Thyroid gland (tissue), 4 donors: Measurements from ENCODE around the gene DGKB. TPM values are rescaled to one million over a fixed set of nuclear protein-coding genes. Genes with fewer than 3 reads are reported as not detected.

Experiments
- DNase-seq, 2 donors: peaks; one replicate each; pipeline ENCODE4 v3.0.0-alpha.2; 2019
- H3K27ac ChIP-seq, 3 donors: fragments of 200-600 bp; sonication (generic); 1 replicate in 2 of 3; 2 replicates in 1 of 3; pipeline ENCODE4 v1.5.1; 2016 to 2019; ENCODE audit warnings: mild to moderate bottlenecking in 1 of 3, moderate library complexity in 1 of 3
- H3K27me3 ChIP-seq: fragments of 200-600 bp; sonication (generic); one replicate; pipeline ENCODE4 v1.5.1; 2019
- H3K36me3 ChIP-seq, 2 donors: fragments of 200-600 bp; sonication (generic); one replicate each; pipeline ENCODE4 v1.5.1; 2016 to 2019
- H3K4me1 ChIP-seq, 2 donors: fragments of 200-600 bp; sonication (generic); one replicate each; pipeline ENCODE4 v1.5.1; 2017 to 2019
- H3K4me3 ChIP-seq, 3 donors: fragments of 200-600 bp; sonication (generic); replicated peaks in 1 of 3; 1 replicate in 2 of 3; 2 replicates in 1 of 3; pipeline ENCODE4 v1.5.1; 2016; ENCODE audit warnings: mild to moderate bottlenecking in 1 of 3
- H3K9me3 ChIP-seq: fragments of 200-600 bp; sonication (generic); one replicate; pipeline ENCODE4 v1.5.1; 2017
- CTCF ChIP-seq, 6 experiments: fragments of 200-600 bp in 3 of 6; fragments of 450-650 bp in 3 of 6; sonication (generic) in 3 of 6; IDR thresholded peaks; one replicate each; pipeline ENCODE4 v1.5.1; 2016 to 2019; ENCODE audit warnings: antibody characterized with exemption in 6 of 6, mild to moderate bottlenecking in 2 of 6, inconsistent platforms in 1 of 6, moderate library complexity in 1 of 6
- POLR2A ChIP-seq, 2 donors: fragments of 450-650 bp; IDR thresholded peaks; one replicate each; pipeline ENCODE4 v1.6.1; 2017; ENCODE audit warnings: antibody characterized with exemption in 2 of 2, mild to moderate bottlenecking in 2 of 2, moderate library complexity in 1 of 2
- WGBS, 2 donors: methylation state at CpG; one replicate each; pipeline ENCODE4 v1.1.5; 2017; 5-methylcytosine and 5-hydroxymethylcytosine counted together
- intact Hi-C: fragments of 100-400 bp; cut with DNase I; formaldehyde crosslinking; loops from one replicate; pipeline ENCODE4 v1.15.1; 2023
- total RNA-seq, 4 donors: library from RNA; depleted of rRNA; stranded (reverse); fragments of >200 nt; gene quantifications; one replicate each; pipeline ENCODE4 v1.2.3, GENCODE V29; 2016

Gene DGKB
- total RNA-seq, 4 donors from 2014 or later = 0.11 to 2.1 (median 0.49) TPM; not detected in 1

GRCh38 chr7:14137676-14138075 lies 764.9 kb downstream of the DGKB start:
- intact Hi-C loops = no loop called here
- DNase-seq = no peak
- Histone ChIP-seq H3K36me3 (no peaks in the 10 kb centered on the region), H3K27ac (no peak overlapping the region), H3K4me3 (no peak overlapping the region), H3K4me1 (no peaks in the 10 kb centered on the region), H3K9me3 (no peaks in the 10 kb centered on the region), H3K27me3 (no peaks in the 10 kb centered on the region)
- 85% methylated on average over 2 of the region's 2 CpGs for WGBS, 2 donors
- TF ChIP-seq POLR2A (IDR thresholded peaks at IDR 0.05) (no peak), CTCF (IDR thresholded peaks at IDR 0.05) (no peak)

- DNase-seq = no peak
- intact Hi-C loops = no loop called here
- Histone ChIP-seq H3K27ac (no peak overlapping the region), H3K4me3 (no peak overlapping the region), H3K9me3 (no peaks in the 10 kb centered on the region), H3K36me3 (no peaks in the 10 kb centered on the region), H3K27me3 (no peaks in the 10 kb centered on the region), H3K4me1 (no peaks in the 10 kb centered on the region)
- 70% methylated on average over 1 of the region's 1 CpG for WGBS, 2 donors
- no peak for TF ChIP-seq CTCF (IDR thresholded peaks at IDR 0.05)
- TF ChIP-seq POLR2A (IDR thresholded peaks at IDR 0.05) = no peak
These were observed 768.8 kb downstream of the DGKB start for GRCh38 chr7:14133752-14134151.

- no peak for DNase-seq
- intact Hi-C loops = no loop called here
- Histone ChIP-seq H3K27me3 (no peaks in the 10 kb centered on the region), H3K36me3 (no peaks in the 10 kb centered on the region), H3K4me1 (no peaks in the 10 kb centered on the region), H3K4me3 (no peak overlapping the region), H3K9me3 (no peaks in the 10 kb centered on the region), H3K27ac (no peak overlapping the region)
- TF ChIP-seq CTCF (IDR thresholded peaks at IDR 0.05) = no peak
- TF ChIP-seq POLR2A (IDR thresholded peaks at IDR 0.05) = no peak
- 73 to 81% methylated on average over 3 of the region's 3 CpGs for WGBS, 2 donors
These were observed 776.6 kb downstream of the DGKB start for GRCh38 chr7:14125998-14126397.

- WGBS, 2 donors = 77 to 79% methylated on average over 2 of the region's 2 CpGs
- Histone ChIP-seq H3K4me1 (no peaks in the 10 kb centered on the region), H3K27me3 (no peaks in the 10 kb centered on the region), H3K9me3 (no peaks in the 10 kb centered on the region), H3K4me3 (no peak overlapping the region), H3K36me3 (no peaks in the 10 kb centered on the region), H3K27ac (no peak overlapping the region)
- TF ChIP-seq CTCF (IDR thresholded peaks at IDR 0.05) (no peak), POLR2A (IDR thresholded peaks at IDR 0.05) (no peak)
- intact Hi-C loops = no loop called here
- DNase-seq = no peak
These were observed 777.8 kb downstream of the DGKB start for GRCh38 chr7:14124716-14125115.

GRCh38 chr7:14123923-14124322 lies 778.6 kb downstream of the DGKB start:
- 56 to 64% methylated on average over 1 of the region's 1 CpG for WGBS, 2 donors
- intact Hi-C loops = no loop called here

More at GRCh38 chr7:14123923-14124322, 778.6 kb downstream of the DGKB start:
- no peak for TF ChIP-seq POLR2A (IDR thresholded peaks at IDR 0.05)
- no peak for TF ChIP-seq CTCF (IDR thresholded peaks at IDR 0.05)
- Histone ChIP-seq H3K36me3 (no peaks in the 10 kb centered on the region), H3K4me1 (no peaks in the 10 kb centered on the region), H3K27ac (no peak overlapping the region), H3K27me3 (no peaks in the 10 kb centered on the region), H3K9me3 (no peaks in the 10 kb centered on the region), H3K4me3 (no peak overlapping the region)
- DNase-seq = no peak
